MM.1S (cell line): Measurements from ENCODE around the gene GDF2.

ENCODE experiments used
- DNase-seq: peaks from one replicate; pipeline ENCODE4 v3.0.0-alpha.2; 2015
- H2AFZ ChIP-seq: fragments of 300-600 bp; sonication (generic); 2 replicates; pipeline ENCODE4 v1.6.0; 2016; ENCODE audit warnings: antibody characterized with exemption, low read length
- H3F3A ChIP-seq: fragments of 300-600 bp; sonication (generic); 2 replicates; pipeline ENCODE4 v1.6.1; 2016; ENCODE audit warnings: mild to moderate bottlenecking, antibody characterized with exemption, low read length, moderate library complexity, mixed read lengths; ENCODE audit not compliant: insufficient read depth
- H3K27ac ChIP-seq: fragments of 300-600 bp; sonication (generic); 2 replicates; pipeline ENCODE4 v1.5.1; 2016; ENCODE audit warnings: mild to moderate bottlenecking, low read length
- H3K27me3 ChIP-seq: fragments of 300-600 bp; sonication (generic); replicated peaks from 2 replicates; pipeline ENCODE4 v1.6.0; 2016; ENCODE audit warnings: low read length; ENCODE audit not compliant: insufficient read depth
- H3K36me3 ChIP-seq: fragments of 300-600 bp; sonication (generic); replicated peaks from 2 replicates; pipeline ENCODE4 v1.6.1; 2016; ENCODE audit warnings: mild to moderate bottlenecking, low read length, mixed read lengths; ENCODE audit not compliant: insufficient read depth
- H3K4me1 ChIP-seq: fragments of 300-600 bp; sonication (generic); 2 replicates; pipeline ENCODE4 v1.6.1; 2016; ENCODE audit warnings: low read length, mixed read lengths
- H3K4me2 ChIP-seq: fragments of 300-600 bp; sonication (generic); 2 replicates; pipeline ENCODE4 v1.6.0; 2016; ENCODE audit warnings: low read depth, low read length
- H3K4me3 ChIP-seq: fragments of 300-600 bp; sonication (generic); 2 replicates; pipeline ENCODE4 v1.5.1; 2016; ENCODE audit warnings: low read length, mixed read lengths
- H3K79me2 ChIP-seq: fragments of 300-600 bp; sonication (generic); 2 replicates; pipeline ENCODE4 v1.6.1; 2016; ENCODE audit warnings: mixed run types, low read length, mixed read lengths
- H3K9ac ChIP-seq: fragments of 300-600 bp; sonication (generic); 2 replicates; pipeline ENCODE4 v1.6.1; 2016; ENCODE audit warnings: low read length, mixed read lengths
- H3K9me2 ChIP-seq: fragments of 300-600 bp; sonication (generic); replicated peaks from 2 replicates; pipeline ENCODE4 v1.6.1; 2016; ENCODE audit warnings: mild to moderate bottlenecking, low read length, mixed read lengths; ENCODE audit not compliant: insufficient read depth
- H3K9me3 ChIP-seq: fragments of 300-600 bp; sonication (generic); replicated peaks from 2 replicates; pipeline ENCODE4 v1.6.1; 2016; ENCODE audit warnings: mild to moderate bottlenecking, low read length, mixed read lengths; ENCODE audit not compliant: insufficient read depth
- H4K20me1 ChIP-seq: fragments of 300-600 bp; sonication (generic); 2 replicates; pipeline ENCODE4 v1.6.1; 2016; ENCODE audit warnings: mild to moderate bottlenecking, low read length, moderate library complexity, mixed read lengths; ENCODE audit not compliant: insufficient read depth
- CTCF ChIP-seq: fragments of 300-600 bp; sonication (generic); IDR thresholded peaks from 2 replicates; pipeline ENCODE4 v1.5.1; 2016; ENCODE audit warnings: antibody characterized with exemption, low read length, mixed read lengths
- EZH2 ChIP-seq: fragments of 300-600 bp; sonication (generic); optimal IDR thresholded peaks from 2 replicates; pipeline ENCODE3; 2017; ENCODE audit warnings: low read depth, mild to moderate bottlenecking, antibody characterized with exemption, low read length, mixed read lengths
- EZH2phosphoT487 ChIP-seq: fragments of 300-600 bp; sonication (generic); IDR thresholded peaks from 2 replicates; pipeline ENCODE4 v1.6.1; 2018; ENCODE audit warnings: antibody characterized with exemption, low read length

The GDF2 gene

GRCh38 chr10:47364366-47364765 is 42.1 kb downstream of the GDF2 start:
- H3K4me1 ChIP-seq: no peaks in the 10 kb centered on the region
- H3K79me2 ChIP-seq: no peaks in the 10 kb centered on the region
- no peak overlapping the region for H3K9ac ChIP-seq
- DNase-seq: peak; percentile 63
- no peak overlapping the region for H2AFZ ChIP-seq
- H3K36me3 ChIP-seq: no peaks in the 10 kb centered on the region
- H3K4me2 ChIP-seq: no peak overlapping the region
- TF ChIP-seq CTCF (no peak), EZH2 (no peak), EZH2phosphoT487 (no peak)
- H3K9me3 ChIP-seq: no peaks in the 10 kb centered on the region
- no peak overlapping the region for H3K4me3 ChIP-seq
- H4K20me1 ChIP-seq: no peaks in the 10 kb centered on the region; the same call in 1 of the 2 replicates
- H3K27me3 ChIP-seq: peaks cover 62% of the 10 kb centered on the region
- no peak overlapping the region for H3K27ac ChIP-seq
- H3F3A ChIP-seq: no peaks in the 10 kb centered on the region; the same call in 1 of the 2 replicates
- H3K9me2 ChIP-seq: no peaks in the 10 kb centered on the region

- Histone ChIP-seq H3K36me3 (no peaks in the 10 kb centered on the region), H2AFZ (no peak overlapping the region), H3K4me1 (no peaks in the 10 kb centered on the region), H3F3A (no peaks in the 10 kb centered on the region; the same call in 1 of the 2 replicates), H3K79me2 (no peaks in the 10 kb centered on the region), H4K20me1 (no peaks in the 10 kb centered on the region; the same call in 1 of the 2 replicates), H3K27me3 (peaks cover 67% of the 10 kb centered on the region), H3K4me2 (no peak overlapping the region), H3K27ac (no peak overlapping the region), H3K9me3 (no peaks in the 10 kb centered on the region), H3K9ac (no peak overlapping the region), H3K9me2 (no peaks in the 10 kb centered on the region), H3K4me3 (no peak overlapping the region)
- no peak for TF ChIP-seq EZH2
- TF ChIP-seq CTCF: no peak
- TF ChIP-seq EZH2phosphoT487: no peak
- DNase-seq: no peak
Observed at GRCh38 chr10:47364911-47365310, 42.7 kb downstream of the GDF2 start.

GRCh38 chr10:47365431-47366180 is 43.4 kb downstream of the GDF2 start:
- TF ChIP-seq EZH2phosphoT487: no peak
- TF ChIP-seq EZH2: no peak
- TF ChIP-seq CTCF: no peak
- Histone ChIP-seq H3K9me3 (no peaks in the 10 kb centered on the region), H2AFZ (no peak overlapping the region), H4K20me1 (no peaks in the 10 kb centered on the region; the same call in 1 of the 2 replicates), H3K79me2 (no peaks in the 10 kb centered on the region), H3K9me2 (no peaks in the 10 kb centered on the region), H3K27me3 (peaks cover 70% of the 10 kb centered on the region), H3F3A (no peaks in the 10 kb centered on the region; the same call in 1 of the 2 replicates), H3K4me2 (no peak overlapping the region), H3K4me1 (no peaks in the 10 kb centered on the region), H3K9ac (no peak overlapping the region), H3K36me3 (no peaks in the 10 kb centered on the region), H3K4me3 (no peak overlapping the region), H3K27ac (no peak overlapping the region)
- no peak for DNase-seq
